ENCODE measurements around the gene ACER3. TPM values are rescaled to one million over a fixed set of nuclear protein-coding genes. Genes with fewer than 3 reads are reported as not detected.
A peak's percentile ranks its signal among the peaks of the same experiment; 100 is the strongest.

Gene ACER3
- total and polyA plus RNA-seq, 2 of the 4 experiments (the other 2 are of a cell fraction), result 3.5 to 10.0 TPM

GRCh38 chr11:76850815-76851214 is 9.9 kb upstream of the ACER3 start:
- no peaks in the 10 kb centered on the region for H4K20me1 ChIP-seq (ENCODE audit: insufficient read depth, low read length)
- H3K79me1 ChIP-seq (ENCODE audit: low read depth in 1 of 2, low read length in 2 of 2), result no peaks in the 10 kb centered on the region
- H3K9me3 ChIP-seq (ENCODE audit: control insufficient read depth, insufficient read depth, low read length), result peaks cover 2% of the 10 kb centered on the region; the same call in 1 of the 2 replicates
- no peak overlapping the region for H2AK5ac ChIP-seq (ENCODE audit: low read depth, low read length)
- no peak overlapping the region for H2BK15ac ChIP-seq (ENCODE audit: low read depth, low read length)
- ChIA-PET CTCF (no interaction called here), POLR2A (ENCODE audit: unreplicated experiment) (no interaction called here)
- H3K27ac ChIP-seq (ENCODE audit: insufficient read depth, low read length), result no peak overlapping the region
- in situ Hi-C loops (cut with MboI; ENCODE audit: low sequenced_read_pairs), result no loop called here
- no peak overlapping the region for H3K9ac ChIP-seq (ENCODE audit: low read depth, low read length)
- H2BK20ac ChIP-seq (ENCODE audit: low read depth, low read length), result no peak overlapping the region
- ATAC-seq (ENCODE audit: low read depth) (peak; percentile 44), DNase-seq (no peak)
- dilution Hi-C loops (cut with HindIII; ENCODE audit: low sequenced_read_pairs, unreplicated experiment), result no loop called here
- no TSS peak for BruUV-seq (replicated peaks)
- no peak overlapping the region for H3K4ac ChIP-seq (ENCODE audit: low read depth, low read length)
- peaks cover 39% of the 10 kb centered on the region for H3K27me3 ChIP-seq (ENCODE audit: control insufficient read depth, insufficient read depth, low read length)
- TF ChIP-seq ELK1 (IDR thresholded peaks at IDR 0.05; ENCODE audit: borderline replicate concordance, low read depth, low read length), result no peak
- no peak for TF ChIP-seq SMC3 (IDR thresholded peaks at IDR 0.05; ENCODE audit: low read depth, low read length)
- no peak for TF ChIP-seq CHD1 (IDR thresholded peaks at IDR 0.05; ENCODE audit: low read depth, low read length)
- no peak for TF ChIP-seq MAFK (IDR thresholded peaks at IDR 0.05; ENCODE audit: low read depth, low read length)
- TF ChIP-seq CEBPB (IDR thresholded peaks at IDR 0.05; ENCODE audit: low read depth, low read length), result no peak
- TF ChIP-seq BHLHE40 (IDR thresholded peaks at IDR 0.05; ENCODE audit: low read depth, low read length), result no peak
- no peak for TF ChIP-seq CTCF (conservative IDR thresholded peaks at IDR 0.05; ENCODE audit: low read depth, low read length)
- TF ChIP-seq POLR2A (IDR thresholded peaks at IDR 0.05; ENCODE audit: low read depth, low read length), result no peak
- TF ChIP-seq MXI1 (IDR thresholded peaks at IDR 0.05; ENCODE audit: borderline replicate concordance, low read depth, low read length), result no peak
- no peak for TF ChIP-seq RAD21 (IDR thresholded peaks at IDR 0.05; ENCODE audit: low read length)
- no peak for TF ChIP-seq MAZ (IDR thresholded peaks at IDR 0.05; ENCODE audit: borderline replicate concordance, low read depth, low read length)
- no peak for TF ChIP-seq RFX5 (IDR thresholded peaks at IDR 0.05; ENCODE audit: low read depth, low read length)
- no peak for TF ChIP-seq RCOR1 (IDR thresholded peaks at IDR 0.05; ENCODE audit: insufficient replicate concordance, low read length)
- TF ChIP-seq NFE2L2 (IDR thresholded peaks at IDR 0.05; ENCODE audit: low read depth, low read length), result no peak
- no peak for TF ChIP-seq FOS (IDR thresholded peaks at IDR 0.05; ENCODE audit: low read depth, low read length)
- TF ChIP-seq USF2 (IDR thresholded peaks at IDR 0.05; ENCODE audit: low read depth, low read length), result no peak
- H3K23ac ChIP-seq (ENCODE audit: low read depth, low read length), result no peak overlapping the region
- H3K4me3 ChIP-seq (ENCODE audit: insufficient read depth, low read depth, low read length), result no peak overlapping the region
- intact Hi-C loops (cut with micrococcal nuclease), result no loop called here
- no peak overlapping the region for H3K4me2 ChIP-seq (ENCODE audit: low read depth, low read length)
- H3K4me1 ChIP-seq (ENCODE audit: control insufficient read depth, insufficient read depth, low read length), result no peaks in the 10 kb centered on the region
- H4K5ac ChIP-seq (ENCODE audit: low read depth, low read length), result no peak overlapping the region
- H3K56ac ChIP-seq (ENCODE audit: extremely low read depth, insufficient read depth, low read length), result no peak overlapping the region
- no peak overlapping the region for H2AFZ ChIP-seq (replicated peaks; ENCODE audit: low read length, poor library complexity)
- H4K91ac ChIP-seq (ENCODE audit: insufficient read depth, low read depth, low read length), result no peak overlapping the region
- WGBS, 2 experiments (ENCODE audit: extremely low coverage in 2 of 2, insufficient read length in 1 of 2), result 80% methylated on average over 2 of the region's 6 CpGs; no CpG with 5 or more reads in 1 of the 2 experiments
- no peak overlapping the region for H2BK120ac ChIP-seq (ENCODE audit: low read depth, low read length)
- H2BK5ac ChIP-seq (ENCODE audit: low read depth, low read length, poor library complexity, severe bottlenecking), result no peak overlapping the region
- no peak overlapping the region for H3K18ac ChIP-seq (ENCODE audit: low read depth, low read length)
- H3K14ac ChIP-seq (replicated peaks; ENCODE audit: low read depth, low read length), result no peak overlapping the region
- no peaks in the 10 kb centered on the region for H3K9me1 ChIP-seq (ENCODE audit: insufficient read depth, low read length)
- no peaks in the 10 kb centered on the region for H3K36me3 ChIP-seq (ENCODE audit: control insufficient read depth, insufficient read depth, low read length)
- H2AK9ac ChIP-seq (replicated peaks; ENCODE audit: low read depth, low read length, poor library complexity), result no peak overlapping the region
- H4K8ac ChIP-seq (ENCODE audit: low read depth in 2 of 2, low read length in 2 of 2), result no peak overlapping the region
